Stomach (tissue), 9 donors: Measurements from ENCODE around the gene MZB1. TPM values are rescaled to one million over a fixed set of nuclear protein-coding genes. Genes with fewer than 3 reads are reported as not detected.

Source experiments
- DNase-seq, 2 donors: peaks; one replicate each; pipeline versions ENCODE4 v3.0.0 to v3.0.0-alpha.2; 2013 to 2019
- H3K27ac ChIP-seq, 5 donors: fragments of 200-600 bp in 4 of 5; sonication (generic) in 4 of 5; one replicate each; pipeline ENCODE4 v1.5.1; 2013 to 2019; ENCODE audit warnings: mild to moderate bottlenecking in 1 of 5, moderate library complexity in 1 of 5
- H3K27me3 ChIP-seq, 3 donors: fragments of 200-600 bp; sonication (generic); one replicate each; pipeline ENCODE4 v1.5.1; 2017 to 2019; ENCODE audit warnings: mixed run types in 1 of 3
- H3K36me3 ChIP-seq, 4 donors: fragments of 200-600 bp; sonication (generic); 1 replicate in 3 of 4; 2 replicates in 1 of 4; pipeline ENCODE4 v1.5.1; 2016 to 2019
- H3K4me1 ChIP-seq, 4 donors: fragments of 200-600 bp; sonication (generic); one replicate each; pipeline ENCODE4 v1.5.1; 2016 to 2019
- H3K4me3 ChIP-seq, 4 donors: fragments of 200-600 bp; sonication (generic) in 3 of 4; one replicate each; pipeline ENCODE4 v1.5.1; 2016 to 2019; ENCODE audit warnings: mild to moderate bottlenecking in 1 of 4
- H3K9me3 ChIP-seq, 4 donors: fragments of 200-600 bp; sonication (generic); one replicate each; pipeline ENCODE4 v1.5.1; 2016 to 2019
- CTCF ChIP-seq, 7 experiments: fragments of 450-650 bp in 4 of 7; fragments of 200-600 bp in 3 of 7; sonication (generic) in 3 of 7; IDR thresholded peaks; one replicate each; pipeline ENCODE4 v1.5.1; 2016 to 2019; ENCODE audit warnings: antibody characterized with exemption in 7 of 7, control low read depth in 2 of 7, mild to moderate bottlenecking in 1 of 7
- EP300 ChIP-seq: sonication (generic); formaldehyde crosslinking; IDR thresholded peaks from one replicate; pipeline ENCODE4 v1.6.1; 2017; ENCODE audit warnings: antibody characterized with exemption
- POLR2A ChIP-seq, 4 donors: fragments of 450-650 bp; IDR thresholded peaks; one replicate each; pipeline ENCODE4 v1.6.1; 2016; ENCODE audit warnings: antibody characterized with exemption in 4 of 4, control low read depth in 2 of 4, mild to moderate bottlenecking in 1 of 4, moderate library complexity in 1 of 4
- POLR2AphosphoS5 ChIP-seq, 3 donors: sonication (generic); formaldehyde crosslinking; IDR thresholded peaks; one replicate each; pipeline ENCODE4 v1.6.1; 2016; ENCODE audit warnings: antibody characterized with exemption in 3 of 3
- WGBS, 5 donors: extraction: QIAGEN DNeasy Blood & Tissue Kit in 3 of 5; methylation state at CpG; one replicate each; pipeline versions ENCODE4 v1.1.5 to v1.1.7; 2013 to 2018; 5-methylcytosine and 5-hydroxymethylcytosine counted together
- intact Hi-C: fragments of 100-400 bp; cut with DNase I; formaldehyde crosslinking; loops from one replicate; pipeline ENCODE4 v1.15.1; 2023; ENCODE audit warnings: low total_unique reads
- polyA plus RNA-seq, 3 donors: library from polyadenylated mRNA; stranded (reverse); fragments of 200-250 nt; gene quantifications; one replicate each; pipeline ENCODE4 v1.2.3, GENCODE V29; 2013
- total RNA-seq, 5 donors: library from RNA; depleted of rRNA; stranded (reverse); fragments of >200 nt; gene quantifications; one replicate each; pipeline versions ENCODE4 v1.1.0 to v1.2.3, GENCODE V29; 2014 to 2016
- donor health status: healthy with polysubstance abuse.
- donor health status: Bipolar disorder and iron deficiency.
- donor health status: healthy.

Gene MZB1
- total and polyA plus RNA-seq, 8 donors, result 1.1 to 15.8 (median 7.6) TPM; not detected in 1

- no peak for DNase-seq
- Histone ChIP-seq H3K27me3 (no peaks in the 10 kb centered on the region), H3K4me3 (no peak overlapping the region), H3K4me1 (peaks cover 22 to 51% (median 37%) of the 10 kb centered on the region in 4 donors), H3K27ac (no peak overlapping the region), H3K36me3 (peaks cover 0 to 6% (median 2%) of the 10 kb centered on the region in 4 donors), H3K9me3 (no peaks in the 10 kb centered on the region)
- intact Hi-C loops, result no loop called here
- no peak for TF ChIP-seq POLR2A (IDR thresholded peaks at IDR 0.05)
- TF ChIP-seq CTCF (IDR thresholded peaks at IDR 0.05), result no peak
- no peak for TF ChIP-seq POLR2AphosphoS5 (IDR thresholded peaks at IDR 0.05)
- TF ChIP-seq EP300, result no peak
- 85 to 91% (median 87%) methylated on average over 28 of the region's 28 CpGs for WGBS, 5 donors
Observed at GRCh38 chr5:139381837-139382761, 7.6 kb downstream of the MZB1 start.

- WGBS, 5 donors, result 84 to 89% (median 86%) methylated on average over 15 of the region's 15 CpGs
- H3K36me3 ChIP-seq, result peaks cover 0 to 11% (median 5%) of the 10 kb centered on the region in 4 donors
- TF ChIP-seq EP300 (no peak), POLR2AphosphoS5 (IDR thresholded peaks at IDR 0.05) (no peak), CTCF (IDR thresholded peaks at IDR 0.05) (no peak), POLR2A (IDR thresholded peaks at IDR 0.05) (no peak)
- no peak overlapping the region for H3K4me3 ChIP-seq
- no peak overlapping the region for H3K27ac ChIP-seq
- H3K4me1 ChIP-seq, result peaks cover 18 to 41% (median 29%) of the 10 kb centered on the region in 4 donors
- H3K9me3 ChIP-seq, result no peaks in the 10 kb centered on the region
- intact Hi-C loops, result no loop called here
- DNase-seq, result no peak
- no peaks in the 10 kb centered on the region for H3K27me3 ChIP-seq
Observed at GRCh38 chr5:139379626-139380449, 9.9 kb downstream of the MZB1 start.

- Histone ChIP-seq H3K27ac (peak overlapping the region in 1 of 5 donors; percentile 19), H3K4me3 (no peak overlapping the region), H3K27me3 (no peaks in the 10 kb centered on the region), H3K4me1 (peaks cover 9 to 32% (median 22%) of the 10 kb centered on the region in 4 donors), H3K9me3 (no peaks in the 10 kb centered on the region), H3K36me3 (peaks cover 0 to 15% (median 6%) of the 10 kb centered on the region in 4 donors)
- TF ChIP-seq POLR2AphosphoS5 (IDR thresholded peaks at IDR 0.05), result peak in 1 of 3 donors; percentile 32
- no peak for TF ChIP-seq POLR2A (IDR thresholded peaks at IDR 0.05)
- no peak for TF ChIP-seq EP300
- intact Hi-C loops, result no loop called here
- WGBS, 5 donors, result 33 to 59% (median 48%) methylated on average over 12 to 13 of the region's 13 CpGs
- DNase-seq, result no peak
Observed at GRCh38 chr5:139378941-139379361, 10.8 kb downstream of the MZB1 start.

GRCh38 chr5:139378101-139378825 lies 11.4 kb downstream of the MZB1 start:
- Histone ChIP-seq H3K4me3 (no peak overlapping the region), H3K36me3 (peaks cover 0 to 22% (median 9%) of the 10 kb centered on the region in 4 donors), H3K27ac (peak overlapping the region in 1 of 5 donors; percentile 19), H3K4me1 (peaks cover 4 to 35% (median 18%) of the 10 kb centered on the region in 4 donors), H3K9me3 (no peaks in the 10 kb centered on the region), H3K27me3 (no peaks in the 10 kb centered on the region)
- intact Hi-C loops, result no loop called here
- no peak for DNase-seq
- TF ChIP-seq POLR2A (IDR thresholded peaks at IDR 0.05) (no peak), CTCF (IDR thresholded peaks at IDR 0.05) (no peak), EP300 (no peak), POLR2AphosphoS5 (IDR thresholded peaks at IDR 0.05) (no peak)
- 56 to 69% (median 66%) methylated on average over 44 to 47 of the region's 47 CpGs for WGBS, 5 donors
